GM23338 (cell line): Measurements from ENCODE around the gene GPR142.

Source experiments
- EZH2 ChIP-seq: fragments of 200-600 bp; sonication (generic); IDR thresholded peaks from one replicate; pipeline ENCODE4 v1.8.0; 2017; ENCODE audit warnings: antibody characterized with exemption, mild to moderate bottlenecking, low read depth; ENCODE audit not compliant: unreplicated experiment
- EZH2phosphoT487 ChIP-seq: fragments of 200-600 bp; sonication (generic); IDR thresholded peaks from one replicate; pipeline ENCODE4 v1.8.1; 2018; ENCODE audit warnings: antibody characterized with exemption; ENCODE audit not compliant: unreplicated experiment
- POLR2AphosphoS5 ChIP-seq: IDR thresholded peaks from 2 replicates; pipeline ENCODE4 v1.6.1; 2016; ENCODE audit warnings: antibody characterized with exemption, low read depth
- TF ChIP-seq, protein P1 (sequence below), 2 experiments: fragments of 200-600 bp in 1 of 2; sonication (generic) in 1 of 2; conservative IDR thresholded peaks; 2 replicates each; pipeline versions ENCODE4 v1.5.1 to v1.6.1; 2016 to 2017; ENCODE audit warnings: antibody characterized with exemption in 2 of 2, low read depth in 2 of 2, mild to moderate bottlenecking in 2 of 2, moderate library complexity in 1 of 2
- TF ChIP-seq, protein P2 (sequence below): IDR thresholded peaks from one replicate; pipeline ENCODE4 v1.6.1; 2018; ENCODE audit warnings: antibody characterized with exemption; ENCODE audit not compliant: unreplicated experiment

DNA sequence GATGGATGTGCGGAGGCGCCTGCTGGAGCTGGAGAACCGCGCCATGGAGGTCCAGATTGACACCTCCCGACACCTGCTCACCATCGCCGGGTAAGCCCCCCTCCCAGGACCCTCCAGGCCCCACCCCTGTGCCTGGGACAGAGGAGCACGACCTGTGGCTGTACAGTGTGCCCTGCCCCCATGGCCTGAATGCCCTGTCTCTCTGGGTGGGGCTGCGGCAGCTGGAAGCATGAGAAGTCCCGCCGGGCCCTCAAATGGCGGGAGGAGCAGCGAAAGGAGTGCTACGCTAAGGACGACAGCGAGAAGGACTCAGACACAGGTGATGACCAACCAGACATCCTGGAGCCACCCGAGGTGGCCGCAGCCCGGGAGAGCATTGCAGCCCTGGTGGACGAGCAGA, 16.8 kb upstream of the GPR142 start:
- TF ChIP-seq, protein P1, sequence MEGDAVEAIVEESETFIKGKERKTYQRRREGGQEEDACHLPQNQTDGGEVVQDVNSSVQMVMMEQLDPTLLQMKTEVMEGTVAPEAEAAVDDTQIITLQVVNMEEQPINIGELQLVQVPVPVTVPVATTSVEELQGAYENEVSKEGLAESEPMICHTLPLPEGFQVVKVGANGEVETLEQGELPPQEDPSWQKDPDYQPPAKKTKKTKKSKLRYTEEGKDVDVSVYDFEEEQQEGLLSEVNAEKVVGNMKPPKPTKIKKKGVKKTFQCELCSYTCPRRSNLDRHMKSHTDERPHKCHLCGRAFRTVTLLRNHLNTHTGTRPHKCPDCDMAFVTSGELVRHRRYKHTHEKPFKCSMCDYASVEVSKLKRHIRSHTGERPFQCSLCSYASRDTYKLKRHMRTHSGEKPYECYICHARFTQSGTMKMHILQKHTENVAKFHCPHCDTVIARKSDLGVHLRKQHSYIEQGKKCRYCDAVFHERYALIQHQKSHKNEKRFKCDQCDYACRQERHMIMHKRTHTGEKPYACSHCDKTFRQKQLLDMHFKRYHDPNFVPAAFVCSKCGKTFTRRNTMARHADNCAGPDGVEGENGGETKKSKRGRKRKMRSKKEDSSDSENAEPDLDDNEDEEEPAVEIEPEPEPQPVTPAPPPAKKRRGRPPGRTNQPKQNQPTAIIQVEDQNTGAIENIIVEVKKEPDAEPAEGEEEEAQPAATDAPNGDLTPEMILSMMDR (conservative IDR thresholded peaks at IDR 0.05; ENCODE audit: low read depth in 2 of 2), result no peak
- TF ChIP-seq, protein P2, sequence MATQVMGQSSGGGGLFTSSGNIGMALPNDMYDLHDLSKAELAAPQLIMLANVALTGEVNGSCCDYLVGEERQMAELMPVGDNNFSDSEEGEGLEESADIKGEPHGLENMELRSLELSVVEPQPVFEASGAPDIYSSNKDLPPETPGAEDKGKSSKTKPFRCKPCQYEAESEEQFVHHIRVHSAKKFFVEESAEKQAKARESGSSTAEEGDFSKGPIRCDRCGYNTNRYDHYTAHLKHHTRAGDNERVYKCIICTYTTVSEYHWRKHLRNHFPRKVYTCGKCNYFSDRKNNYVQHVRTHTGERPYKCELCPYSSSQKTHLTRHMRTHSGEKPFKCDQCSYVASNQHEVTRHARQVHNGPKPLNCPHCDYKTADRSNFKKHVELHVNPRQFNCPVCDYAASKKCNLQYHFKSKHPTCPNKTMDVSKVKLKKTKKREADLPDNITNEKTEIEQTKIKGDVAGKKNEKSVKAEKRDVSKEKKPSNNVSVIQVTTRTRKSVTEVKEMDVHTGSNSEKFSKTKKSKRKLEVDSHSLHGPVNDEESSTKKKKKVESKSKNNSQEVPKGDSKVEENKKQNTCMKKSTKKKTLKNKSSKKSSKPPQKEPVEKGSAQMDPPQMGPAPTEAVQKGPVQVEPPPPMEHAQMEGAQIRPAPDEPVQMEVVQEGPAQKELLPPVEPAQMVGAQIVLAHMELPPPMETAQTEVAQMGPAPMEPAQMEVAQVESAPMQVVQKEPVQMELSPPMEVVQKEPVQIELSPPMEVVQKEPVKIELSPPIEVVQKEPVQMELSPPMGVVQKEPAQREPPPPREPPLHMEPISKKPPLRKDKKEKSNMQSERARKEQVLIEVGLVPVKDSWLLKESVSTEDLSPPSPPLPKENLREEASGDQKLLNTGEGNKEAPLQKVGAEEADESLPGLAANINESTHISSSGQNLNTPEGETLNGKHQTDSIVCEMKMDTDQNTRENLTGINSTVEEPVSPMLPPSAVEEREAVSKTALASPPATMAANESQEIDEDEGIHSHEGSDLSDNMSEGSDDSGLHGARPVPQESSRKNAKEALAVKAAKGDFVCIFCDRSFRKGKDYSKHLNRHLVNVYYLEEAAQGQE, result no peak
- TF ChIP-seq POLR2AphosphoS5 (no peak), EZH2phosphoT487 (no peak), EZH2 (no peak)
